Immature natural killer cell (primary cell): ENCODE results near the gene GSTO2. TPM values are rescaled to one million over a fixed set of nuclear protein-coding genes. Genes with fewer than 3 reads are reported as not detected.

Experiments
- polyA plus RNA-seq, 3 donors: library from polyadenylated mRNA; unstranded; fragments of 300-500 nt; fragmentation: Illumina TruSeq; gene quantifications; one replicate each; pipeline ENCODE4 v1.2.3, GENCODE V29; 2021

The GSTO2 gene
- polyA plus RNA-seq, 3 donors from 2014 or later = 0.16 to 1.6 (median 0.85) TPM

Other genes starting within 250 kb of the GSTO2 start
- not detected for gene COL17A1, start 183.3 kb upstream of the GSTO2 start, polyA plus RNA-seq
- 10 to 100 TPM; 15.7 to 19.0 (median 16.7) TPM for gene SFR1, start 147.0 kb upstream of the GSTO2 start, polyA plus RNA-seq
- gene CFAP43, start 36.8 kb upstream of the GSTO2 start, polyA plus RNA-seq = under 1 TPM in 1 of 3 donors, not detected in 2; 0.19 TPM
- gene GSTO1, start 14.3 kb upstream of the GSTO2 start, polyA plus RNA-seq = 100 to 1,000 TPM; 162 to 223 (median 166) TPM
- gene ITPRIP, start 69.3 kb downstream of the GSTO2 start, polyA plus RNA-seq = 10 to 100 TPM; 37.0 to 67.8 (median 53.3) TPM
- gene CFAP58, start 84.6 kb downstream of the GSTO2 start, polyA plus RNA-seq = not detected